Neural cell (in vitro differentiated cells): ENCODE data around the gene APBB2.

ENCODE experiments used
- CTCF ChIP-seq: fragments of 450-650 bp; IDR thresholded peaks from 2 replicates; pipeline ENCODE4 v1.5.1; 2014; ENCODE audit warnings: antibody characterized with exemption, mild to moderate bottlenecking, moderate library complexity; ENCODE audit not compliant: poor library complexity, severe bottlenecking
- EZH2 ChIP-seq: fragments of 200-600, 300-800 bp; shearing (Covaris generic), sonication (generic); IDR thresholded peaks from 2 replicates; pipeline ENCODE4 v1.6.1; 2014; ENCODE audit warnings: antibody characterized with exemption, low read length, borderline replicate concordance, mild to moderate bottlenecking; ENCODE audit not compliant: insufficient read depth, poor library complexity, severe bottlenecking
- MXI1 ChIP-seq: fragments of 450-650 bp; conservative IDR thresholded peaks from 2 replicates; pipeline ENCODE4 v1.6.1; 2014; ENCODE audit warnings: antibody characterized with exemption, mild to moderate bottlenecking; ENCODE audit not compliant: poor library complexity, severe bottlenecking
- POLR2AphosphoS5 ChIP-seq: IDR thresholded peaks from 2 replicates; pipeline ENCODE4 v1.6.1; 2012
- TAF1 ChIP-seq: IDR thresholded peaks from 2 replicates; pipeline ENCODE4 v1.6.1; 2012; ENCODE audit warnings: low read depth

- TF ChIP-seq EZH2 (no peak), POLR2AphosphoS5 (no peak), TAF1 (no peak), CTCF (no peak), MXI1 (no peak)
Observed at GRCh38 chr4:41092128-41092527, 122.2 kb downstream of the APBB2 start.
